Sigmoid colon (tissue), 7 donors: ENCODE results near the gene RASSF10. TPM values are rescaled to one million over a fixed set of nuclear protein-coding genes. Genes with fewer than 3 reads are reported as not detected.
A peak's percentile ranks its signal among the peaks of the same experiment; 100 is the strongest.

Source experiments
- DNase-seq: peaks from one replicate; pipeline ENCODE4 v3.0.0-alpha.2; 2019
- H3K27ac ChIP-seq, 4 donors: fragments of 200-600 bp; sonication (generic); one replicate each; pipeline ENCODE4 v1.5.1; 2016 to 2019; ENCODE audit warnings: mild to moderate bottlenecking in 1 of 4
- H3K27me3 ChIP-seq, 3 donors: fragments of 200-600 bp; sonication (generic); one replicate each; pipeline ENCODE4 v1.5.1; 2019; ENCODE audit warnings: mild to moderate bottlenecking in 1 of 3
- H3K36me3 ChIP-seq, 4 donors: fragments of 200-600 bp; sonication (generic); one replicate each; pipeline ENCODE4 v1.5.1; 2016 to 2019
- H3K4me1 ChIP-seq, 4 donors: fragments of 200-600 bp; sonication (generic); one replicate each; pipeline ENCODE4 v1.5.1; 2017 to 2019
- H3K4me3 ChIP-seq, 4 donors: fragments of 200-600 bp; sonication (generic); one replicate each; pipeline ENCODE4 v1.5.1; 2017 to 2019; ENCODE audit warnings: mild to moderate bottlenecking in 2 of 4, moderate library complexity in 1 of 4
- H3K9me3 ChIP-seq, 4 donors: fragments of 200-600 bp in 3 of 4; sonication (generic) in 3 of 4; one replicate each; pipeline versions ENCODE4 v1.5.1 to v1.6.1; 2013 to 2019
- CTCF ChIP-seq, 4 experiments: fragments of 450-650 bp in 3 of 4; fragments of 200-600 bp in 1 of 4; IDR thresholded peaks; one replicate each; pipeline ENCODE4 v1.5.1; 2016 to 2019; ENCODE audit warnings: antibody characterized with exemption in 4 of 4, mild to moderate bottlenecking in 3 of 4, moderate library complexity in 2 of 4
- EP300 ChIP-seq, 4 donors: sonication (generic); formaldehyde crosslinking; IDR thresholded peaks; one replicate each; pipeline ENCODE4 v1.6.1; 2017; ENCODE audit warnings: antibody characterized with exemption in 4 of 4
- POLR2A ChIP-seq, 2 donors: fragments of 450-650 bp; IDR thresholded peaks; one replicate each; pipeline ENCODE4 v1.6.1; 2016; ENCODE audit warnings: antibody characterized with exemption in 2 of 2, mild to moderate bottlenecking in 2 of 2, moderate library complexity in 2 of 2
- POLR2AphosphoS5 ChIP-seq, 4 donors: sonication (generic); formaldehyde crosslinking; IDR thresholded peaks; one replicate each; pipeline ENCODE4 v1.6.1; 2017; ENCODE audit warnings: antibody characterized with exemption in 4 of 4
- WGBS, 2 donors: extraction: QIAGEN DNeasy Blood & Tissue Kit; methylation state at CpG; one replicate each; pipeline ENCODE4 v1.1.7; 2013; 5-methylcytosine and 5-hydroxymethylcytosine counted together
- intact Hi-C: fragments of 100-400 bp; cut with DNase I; formaldehyde crosslinking; loops from one replicate; pipeline ENCODE4 v1.15.1; 2023
- polyA plus RNA-seq, 3 donors: library from polyadenylated mRNA; stranded (reverse); fragments of 200-250 nt; gene quantifications; one replicate each; pipeline ENCODE4 v1.2.3, GENCODE V29; 2013
- total RNA-seq, 4 donors: library from RNA; depleted of rRNA; stranded (reverse); fragments of >200 nt; gene quantifications; one replicate each; pipeline ENCODE4 v1.1.0, GENCODE V29; 2016
- donor health status: healthy with polysubstance abuse.
- donor health status: Bipolar disorder and iron deficiency.
- donor health status: healthy.

Gene RASSF10
- total RNA-seq (under 1 TPM in 2 of 4 donors, not detected in 2; under 0.01 to 0.33 TPM), polyA plus RNA-seq (under 1 TPM in 2 of 3 donors, not detected in 1; 0.44 to 0.60 TPM)

GRCh38 chr11:13008625-13009475 is at the start of gene RASSF10:
RASSF10 (plus strand) TSS chr11:13009316; CDS start chr11:13009577, 261 bp downstream.
- Histone ChIP-seq H3K9me3 (no peaks in the 10 kb centered on the region), H3K27me3 (peaks cover 36 to 92% (median 37%) of the 10 kb centered on the region in 3 donors), H3K36me3 (no peaks in the 10 kb centered on the region), H3K4me3 (peak within 1 kb of the TSS in 3 of 4 donors; percentile 26 to 43 (median 32)), H3K27ac (no peak within 1 kb of the TSS), H3K4me1 (peaks cover 0 to 29% (median 24%) of the 10 kb centered on the region in 4 donors)
- 2 to 3% methylated on average over 68 of the region's 68 CpGs for WGBS, 2 donors
- DNase-seq = peak; percentile 63
- TF ChIP-seq POLR2AphosphoS5 (IDR thresholded peaks at IDR 0.05) (peak in 1 of 4 donors; percentile 42), POLR2A (IDR thresholded peaks at IDR 0.05) (peak in 1 of 2 donors; percentile 69), CTCF (IDR thresholded peaks at IDR 0.05) (no peak)
- intact Hi-C loops = no loop called here

- Histone ChIP-seq H3K27me3 (no peaks in the 10 kb centered on the region), H3K36me3 (no peaks in the 10 kb centered on the region), H3K9me3 (no peaks in the 10 kb centered on the region), H3K4me3 (no peak overlapping the region), H3K4me1 (no peaks in the 10 kb centered on the region), H3K27ac (no peak overlapping the region)
- WGBS, 2 donors = 80 to 86% methylated on average over 2 of the region's 2 CpGs
- no peak for DNase-seq
- TF ChIP-seq EP300 (IDR thresholded peaks at IDR 0.05) = no peak
- intact Hi-C loops = loop anchor here (5.0 kb wide), 2 partner anchors 226 to 506 kb away; no protein-coding TSS in a partner anchor
These were observed 47.5 kb upstream of the RASSF10 start for GRCh38 chr11:12961615-12962014.

GRCh38 chr11:12962306-12962705 is 46.8 kb upstream of the RASSF10 start:
- Histone ChIP-seq H3K9me3 (no peaks in the 10 kb centered on the region), H3K36me3 (no peaks in the 10 kb centered on the region), H3K27me3 (no peaks in the 10 kb centered on the region), H3K4me3 (no peak overlapping the region), H3K4me1 (no peaks in the 10 kb centered on the region), H3K27ac (no peak overlapping the region)
- intact Hi-C loops = loop anchor here (5.0 kb wide), 2 partner anchors 225 to 505 kb away; no protein-coding TSS in a partner anchor
- WGBS, 2 donors = 76 to 90% methylated on average over 10 of the region's 10 CpGs
- TF ChIP-seq POLR2A (IDR thresholded peaks at IDR 0.05) (no peak), POLR2AphosphoS5 (IDR thresholded peaks at IDR 0.05) (no peak), CTCF (IDR thresholded peaks at IDR 0.05) (no peak), EP300 (IDR thresholded peaks at IDR 0.05) (no peak)
- no peak for DNase-seq

GRCh38 chr11:12963051-12963450 is 46.1 kb upstream of the RASSF10 start:
- WGBS, 2 donors = 90% methylated on average over 5 of the region's 5 CpGs
- H3K4me3 ChIP-seq = no peak overlapping the region
- no peak overlapping the region for H3K27ac ChIP-seq
- no peak for TF ChIP-seq POLR2A (IDR thresholded peaks at IDR 0.05)
- TF ChIP-seq EP300 (IDR thresholded peaks at IDR 0.05) = no peak
- TF ChIP-seq CTCF (IDR thresholded peaks at IDR 0.05) = no peak
- TF ChIP-seq POLR2AphosphoS5 (IDR thresholded peaks at IDR 0.05) = no peak
- no peaks in the 10 kb centered on the region for H3K4me1 ChIP-seq
- H3K9me3 ChIP-seq = no peaks in the 10 kb centered on the region
- no peaks in the 10 kb centered on the region for H3K27me3 ChIP-seq
- no peak for DNase-seq
- H3K36me3 ChIP-seq = no peaks in the 10 kb centered on the region
- intact Hi-C loops = loop anchor here (5.0 kb wide), 2 partner anchors 224 to 504 kb away; no protein-coding TSS in a partner anchor

GRCh38 chr11:12963792-12964536 is 45.2 kb upstream of the RASSF10 start:
- intact Hi-C loops = loop anchor here (2.0 to 5.0 kb wide), 3 partner anchors 223 to 503 kb away; no protein-coding TSS in a partner anchor
- TF ChIP-seq POLR2AphosphoS5 (IDR thresholded peaks at IDR 0.05) = no peak
- TF ChIP-seq EP300 (IDR thresholded peaks at IDR 0.05) = no peak
- peak; percentile 50 to 90 (median 79) for TF ChIP-seq CTCF (IDR thresholded peaks at IDR 0.05)
- TF ChIP-seq POLR2A (IDR thresholded peaks at IDR 0.05) = no peak
- no peak overlapping the region for H3K27ac ChIP-seq
- no peaks in the 10 kb centered on the region for H3K36me3 ChIP-seq
- no peaks in the 10 kb centered on the region for H3K27me3 ChIP-seq
- H3K4me3 ChIP-seq = no peak overlapping the region
- no peaks in the 10 kb centered on the region for H3K9me3 ChIP-seq
- 10 to 22% methylated on average over 13 of the region's 13 CpGs for WGBS, 2 donors
- peak; percentile 73 for DNase-seq
- no peaks in the 10 kb centered on the region for H3K4me1 ChIP-seq
